ENCODE results near the gene SDR39U1. TPM values are rescaled to one million over a fixed set of nuclear protein-coding genes. Genes with fewer than 3 reads are reported as not detected.

SDR39U1 gene
- total RNA-seq: 22.4 TPM

GRCh38 chr14:24442240-24443052 lies at the start of gene SDR39U1:
TSS of gene SDR39U1 (minus strand) at chr14:24442776. CDS start at chr14:24442769, 7 bp downstream.

GRCh38 chr14:24429395-24430142 lies 13.0 kb downstream of the SDR39U1 start, which contains the start of the genes CBLN3 and KHNYN:
TSS of gene CBLN3 (minus strand) at chr14:24429668. CDS start at chr14:24429054, 614 bp downstream.
TSS of gene KHNYN (plus strand) at chr14:24429954. CDS start at chr14:24430731, 777 bp downstream.

GRCh38 chr14:24398653-24399446 lies 43.7 kb downstream of the SDR39U1 start, which contains the start of gene NYNRIN:
TSS of gene NYNRIN (plus strand) at chr14:24399003. CDS start at chr14:24399247, 244 bp downstream.

Other genes with a start within 250 kb of the SDR39U1 start
- 21.5 TPM for gene TM9SF1, start 247.3 kb downstream of the SDR39U1 start, total RNA-seq
- gene TSSK4, start 237.1 kb downstream of the SDR39U1 start, total RNA-seq: not detected
- gene CHMP4A, start 229.3 kb downstream of the SDR39U1 start, total RNA-seq: 33.2 TPM
- 16.1 TPM for gene MDP1, start 226.7 kb downstream of the SDR39U1 start, total RNA-seq
- gene NEDD8, start 210.4 kb downstream of the SDR39U1 start, total RNA-seq: 94.6 TPM
- gene GMPR2, start 209.8 kb downstream of the SDR39U1 start, total RNA-seq: 48.9 TPM
- 37.6 TPM for gene TINF2, start 200.2 kb downstream of the SDR39U1 start, total RNA-seq
- 3.0 TPM for gene TGM1, start 179.6 kb downstream of the SDR39U1 start, total RNA-seq
- gene RABGGTA, start 171.2 kb downstream of the SDR39U1 start, total RNA-seq: 31.4 TPM
- 10.4 TPM for gene DHRS1, start 143.0 kb downstream of the SDR39U1 start, total RNA-seq
- 20.3 TPM for gene NOP9, start 142.9 kb downstream of the SDR39U1 start, total RNA-seq
- 2.8 TPM for gene CIDEB, start 134.8 kb downstream of the SDR39U1 start, total RNA-seq
- gene LTB4R2, start 132.6 kb downstream of the SDR39U1 start, total RNA-seq: 1.8 TPM
- 1.2 TPM for gene LTB4R, start 131.3 kb downstream of the SDR39U1 start, total RNA-seq
- gene ADCY4, start 107.7 kb downstream of the SDR39U1 start, total RNA-seq: 3.2 TPM
- gene RIPK3, start 102.8 kb downstream of the SDR39U1 start, total RNA-seq: 0.69 TPM
- gene NFATC4, start 74.6 kb downstream of the SDR39U1 start, total RNA-seq: 5.5 TPM
- gene NYNRIN, start 43.8 kb downstream of the SDR39U1 start, total RNA-seq: 13.8 TPM
- 0.46 TPM for gene CBLN3, start 13.1 kb downstream of the SDR39U1 start, total RNA-seq
- 15.7 TPM for gene KHNYN, start 12.8 kb downstream of the SDR39U1 start, total RNA-seq
- not detected for gene CMA1, start 65.5 kb upstream of the SDR39U1 start, total RNA-seq
- gene CTSG, start 133.5 kb upstream of the SDR39U1 start, total RNA-seq: 1.6 TPM
- not detected for gene GZMH, start 166.9 kb upstream of the SDR39U1 start, total RNA-seq
- not detected for gene GZMB, start 191.4 kb upstream of the SDR39U1 start, total RNA-seq